Kidney (tissue), 14 donors: ENCODE results near the gene BICC1. TPM values are rescaled to one million over a fixed set of nuclear protein-coding genes. Genes with fewer than 3 reads are reported as not detected.

Experiments used
- DNase-seq, 5 donors: peaks; one replicate each; pipeline ENCODE4 v3.0.0-alpha.2; 2013 to 2020
- FAIRE-seq: peaks from 2 replicates; lab custom pipeline; 2012; peaks lifted over from hg19 to GRCh38; lab: Jason Lieb, UNC
- H3K27ac ChIP-seq, 2 donors: one replicate each; pipeline ENCODE4 v1.7.0; 2013; ENCODE audit warnings: low read depth in 2 of 2, low read length in 2 of 2, inconsistent platforms in 1 of 2
- H3K27me3 ChIP-seq: one replicate; pipeline ENCODE4 v1.7.1; 2013; ENCODE audit warnings: low read length, inconsistent platforms; ENCODE audit not compliant: control insufficient read depth, insufficient read depth
- H3K36me3 ChIP-seq, 3 donors: one replicate each; pipeline versions ENCODE4 v1.7.0 to v1.7.1; 2013; ENCODE audit warnings: low read length in 3 of 3, control low read depth in 1 of 3, inconsistent platforms in 1 of 3; ENCODE audit not compliant: insufficient read depth in 3 of 3, control insufficient read depth in 2 of 3
- H3K4me1 ChIP-seq, 3 donors: one replicate each; pipeline versions ENCODE4 v1.7.0 to v1.7.1; 2013; ENCODE audit warnings: low read length in 3 of 3, inconsistent platforms in 1 of 3, low read depth in 1 of 3; ENCODE audit not compliant: control insufficient read depth in 2 of 3, insufficient read depth in 2 of 3
- H3K4me3 ChIP-seq, 3 donors: one replicate each; pipeline versions ENCODE4 v1.7.0 to v1.8.1; 2013; ENCODE audit warnings: low read length in 3 of 3, control low read depth in 1 of 3, inconsistent platforms in 1 of 3
- H3K9ac ChIP-seq, 3 donors: one replicate each; pipeline versions ENCODE4 v1.7.0 to v1.7.1; 2013; ENCODE audit warnings: low read length in 3 of 3, control low read depth in 1 of 3, inconsistent platforms in 1 of 3
- H3K9me3 ChIP-seq, 3 donors: one replicate each; pipeline versions ENCODE4 v1.7.0 to v1.7.1; 2013; ENCODE audit warnings: low read length in 3 of 3, control low read depth in 1 of 3, inconsistent platforms in 1 of 3; ENCODE audit not compliant: control insufficient read depth in 2 of 3, insufficient read depth in 1 of 3
- intact Hi-C: fragments of 100-400 bp; cut with DNase I; formaldehyde crosslinking; loops from one replicate; pipeline ENCODE4 v1.11.1; 2022
- polyA plus RNA-seq: library from polyadenylated mRNA; stranded (reverse); fragments of 350-450 nt; fragmentation: Illumina TruSeq; extraction: RNeasy Lipid Tissue Mini Kit (QIAGEN cat#74804); gene quantifications from one replicate; pipeline ENCODE4 v1.2.3, GENCODE V29; 2014; ENCODE audit warnings: low read depth, low replicate concordance; ENCODE audit not compliant: insufficient read depth
- total RNA-seq: library from RNA; stranded (reverse); fragmentation: NEBNext Ultra II Directional; extraction: Animal tissue kit (Norgen Biotek cat#: 25700); gene quantifications from one replicate; pipeline ENCODE4 v1.2.1, GENCODE V29; 2021
- TF ChIP-seq, protein P1 (sequence below): IDR thresholded peaks from 3 replicates; pipeline ENCODE4 v1.5.1; 2012; ENCODE audit warnings: mild to moderate bottlenecking, moderate library complexity, borderline replicate concordance; ENCODE audit not compliant: insufficient read depth; ENCODE audit errors: extremely low read depth
- donor health status: control.
- donor health status: control.
- donor health status: control.
- donor health status: control.
- donor health status: control.
- donor health status: DM: yes; HTN: yes; CAD: no.
- donor health status: Normal renal cell carcinoma (clear cell type).

The BICC1 gene
- total and polyA plus RNA-seq, 2 donors from 2014 or later = 21.0 to 136 TPM

DNA sequence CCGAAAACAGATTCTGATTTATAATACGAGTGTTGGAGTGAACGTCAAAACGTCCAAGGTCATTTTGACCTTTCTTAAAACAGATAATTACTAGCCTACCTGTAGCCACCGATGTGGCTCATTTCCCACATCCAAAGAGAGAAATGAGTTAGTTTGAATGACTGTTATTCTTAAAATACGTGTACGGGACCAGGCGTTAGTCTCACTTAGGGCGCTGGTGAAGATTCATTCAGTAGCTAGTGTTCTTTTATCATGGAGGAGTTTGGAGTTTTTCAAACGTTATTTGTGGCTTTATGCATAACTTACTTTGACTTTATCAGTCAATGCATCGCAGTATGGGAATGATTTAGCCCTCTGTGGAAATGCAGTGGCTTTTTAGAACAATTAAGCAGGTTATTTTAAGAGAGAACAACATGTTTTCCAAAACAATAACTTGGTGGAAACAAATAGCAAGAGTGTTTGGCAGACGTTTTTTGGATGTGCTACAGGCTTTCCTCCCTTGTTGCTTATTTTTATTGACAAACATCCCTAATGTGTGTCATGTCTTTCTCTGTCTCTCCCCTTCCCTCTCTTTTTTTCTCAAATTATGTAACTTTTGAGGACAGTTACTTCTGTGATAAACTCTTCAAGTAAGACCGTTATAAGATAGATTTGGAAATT is 1.6 kb downstream of the BICC1 start:
- TF ChIP-seq, protein P1, sequence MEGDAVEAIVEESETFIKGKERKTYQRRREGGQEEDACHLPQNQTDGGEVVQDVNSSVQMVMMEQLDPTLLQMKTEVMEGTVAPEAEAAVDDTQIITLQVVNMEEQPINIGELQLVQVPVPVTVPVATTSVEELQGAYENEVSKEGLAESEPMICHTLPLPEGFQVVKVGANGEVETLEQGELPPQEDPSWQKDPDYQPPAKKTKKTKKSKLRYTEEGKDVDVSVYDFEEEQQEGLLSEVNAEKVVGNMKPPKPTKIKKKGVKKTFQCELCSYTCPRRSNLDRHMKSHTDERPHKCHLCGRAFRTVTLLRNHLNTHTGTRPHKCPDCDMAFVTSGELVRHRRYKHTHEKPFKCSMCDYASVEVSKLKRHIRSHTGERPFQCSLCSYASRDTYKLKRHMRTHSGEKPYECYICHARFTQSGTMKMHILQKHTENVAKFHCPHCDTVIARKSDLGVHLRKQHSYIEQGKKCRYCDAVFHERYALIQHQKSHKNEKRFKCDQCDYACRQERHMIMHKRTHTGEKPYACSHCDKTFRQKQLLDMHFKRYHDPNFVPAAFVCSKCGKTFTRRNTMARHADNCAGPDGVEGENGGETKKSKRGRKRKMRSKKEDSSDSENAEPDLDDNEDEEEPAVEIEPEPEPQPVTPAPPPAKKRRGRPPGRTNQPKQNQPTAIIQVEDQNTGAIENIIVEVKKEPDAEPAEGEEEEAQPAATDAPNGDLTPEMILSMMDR = no peak
- DNase-seq (peak in 2 of 5 donors; percentile 4 to 10), FAIRE-seq (no peak)
- no peaks in the 10 kb centered on the region for H3K9me3 ChIP-seq
- H3K36me3 ChIP-seq = no peaks in the 10 kb centered on the region
- H3K4me3 ChIP-seq = peak overlapping the region; percentile 60 to 86 (median 74)
- intact Hi-C loops = no loop called here
- H3K27me3 ChIP-seq = no peaks in the 10 kb centered on the region
- peak overlapping the region; percentile 89 to 90 for H3K27ac ChIP-seq
- peak overlapping the region; percentile 37 to 92 (median 86) for H3K9ac ChIP-seq
- peaks cover 0 to 11% (median 6%) of the 10 kb centered on the region in 3 donors for H3K4me1 ChIP-seq

- Histone ChIP-seq H3K4me1 (peaks cover 0 to 11% (median 9%) of the 10 kb centered on the region in 3 donors), H3K9ac (peak overlapping the region; percentile 37 to 92 (median 86)), H3K4me3 (peak overlapping the region; percentile 60 to 86 (median 74)), H3K36me3 (no peaks in the 10 kb centered on the region), H3K9me3 (no peaks in the 10 kb centered on the region), H3K27ac (peak overlapping the region; percentile 89 to 90), H3K27me3 (no peaks in the 10 kb centered on the region)
- TF ChIP-seq, protein P1 = no peak
- intact Hi-C loops = no loop called here
- DNase-seq = peak in 1 of 5 donors; percentile 27
- no peak for FAIRE-seq
These were observed 2.7 kb downstream of the BICC1 start for GRCh38 chr10:58515291-58515941.

DNA sequence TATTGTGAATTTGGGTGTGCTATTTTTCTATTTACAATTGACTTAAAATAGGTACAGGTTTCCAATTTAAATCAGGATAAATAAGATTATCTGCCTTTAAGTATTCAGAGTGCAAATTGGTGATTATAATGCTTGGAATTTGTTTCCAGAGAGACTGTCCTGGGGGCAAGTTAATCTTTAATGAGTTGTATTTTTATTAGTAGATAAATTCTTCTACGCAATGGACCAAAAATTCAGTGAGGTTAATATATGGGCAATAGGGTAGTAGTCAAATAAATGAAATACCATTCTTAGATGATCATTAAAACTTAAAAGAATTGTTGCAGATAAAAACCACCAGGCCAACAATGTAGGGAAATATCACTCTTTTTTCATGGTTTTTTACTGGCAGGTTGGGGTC is 3.4 kb downstream of the BICC1 start:
- Histone ChIP-seq H3K36me3 (no peaks in the 10 kb centered on the region), H3K4me3 (peak overlapping the region; percentile 60 to 86 (median 74)), H3K9ac (no peak overlapping the region), H3K27ac (peak overlapping the region in 1 of 2 donors; percentile 47), H3K9me3 (no peaks in the 10 kb centered on the region), H3K27me3 (no peaks in the 10 kb centered on the region), H3K4me1 (peaks cover 0 to 11% (median 9%) of the 10 kb centered on the region in 3 donors)
- TF ChIP-seq, protein P1 = no peak
- FAIRE-seq = peak; percentile 94
- intact Hi-C loops = no loop called here
- DNase-seq = peak in 2 of 5 donors; percentile 71 to 72
